Mesenchymal stem cell (in vitro differentiated cells and primary cell): ENCODE data around the gene SETX.

ENCODE experiments used
- DNase-seq: peaks from one replicate; pipeline ENCODE4 v3.0.0-alpha.2; 2013
- H2AFZ ChIP-seq: one replicate; pipeline ENCODE4 v1.6.1; 2013; ENCODE audit warnings: low read depth, mild to moderate bottlenecking, control low read depth, inconsistent platforms, low read length, moderate library complexity
- H2AK5ac ChIP-seq: 2 replicates; pipeline ENCODE4 v1.6.1; 2013; ENCODE audit warnings: low read length, moderate library complexity, mild to moderate bottlenecking, inconsistent platforms; ENCODE audit not compliant: severe bottlenecking
- H2BK120ac ChIP-seq: one replicate; pipeline ENCODE4 v1.6.1; 2013; ENCODE audit warnings: low read depth, mild to moderate bottlenecking, inconsistent platforms, low read length, moderate library complexity
- H2BK12ac ChIP-seq, 2 experiments: one replicate each; pipeline ENCODE4 v1.6.1; 2013; ENCODE audit warnings: inconsistent platforms in 2 of 2, low read length in 2 of 2, mild to moderate bottlenecking in 2 of 2, moderate library complexity in 2 of 2, control low read depth in 1 of 2
- H2BK15ac ChIP-seq: one replicate; pipeline ENCODE4 v1.6.1; 2013; ENCODE audit warnings: mild to moderate bottlenecking, low read depth, inconsistent platforms; ENCODE audit not compliant: poor library complexity, severe bottlenecking
- H2BK5ac ChIP-seq: 2 replicates; pipeline ENCODE4 v1.6.1; 2013; ENCODE audit warnings: low read depth, mild to moderate bottlenecking, low read length, control low read depth, inconsistent platforms; ENCODE audit not compliant: poor library complexity, severe bottlenecking
- H3K14ac ChIP-seq, 2 experiments: one replicate each; pipeline ENCODE4 v1.6.1; 2013; ENCODE audit warnings: inconsistent platforms in 2 of 2, low read length in 2 of 2, control low read depth in 1 of 2, mild to moderate bottlenecking in 1 of 2, moderate library complexity in 1 of 2
- H3K18ac ChIP-seq, 2 experiments: one replicate each; pipeline ENCODE4 v1.6.1; 2013; ENCODE audit warnings: inconsistent platforms in 2 of 2, low read length in 2 of 2, control low read depth in 1 of 2, low read depth in 1 of 2, mild to moderate bottlenecking in 1 of 2
- H3K23ac ChIP-seq, 2 experiments: one replicate each; pipeline ENCODE4 v1.6.1; 2013; ENCODE audit warnings: inconsistent platforms in 2 of 2, low read length in 2 of 2, mild to moderate bottlenecking in 2 of 2, moderate library complexity in 2 of 2, control low read depth in 1 of 2
- H3K27ac ChIP-seq: 2 replicates; pipeline ENCODE4 v1.5.1; 2013; ENCODE audit warnings: mild to moderate bottlenecking, moderate library complexity, low read length, control low read depth, inconsistent platforms; ENCODE audit not compliant: poor library complexity, severe bottlenecking
- H3K27me3 ChIP-seq, 2 experiments: 2 replicates each; pipeline versions ENCODE4 v1.6.1 to v1.7.0; 2013; ENCODE audit warnings: low read length in 2 of 2, mild to moderate bottlenecking in 2 of 2, moderate library complexity in 2 of 2, control low read depth in 1 of 2, inconsistent platforms in 1 of 2; ENCODE audit not compliant: control insufficient read depth in 1 of 2, insufficient read depth in 1 of 2
- H3K36me3 ChIP-seq, 2 experiments: 2 replicates each; pipeline versions ENCODE4 v1.6.1 to v1.7.0; 2013; ENCODE audit warnings: low read length in 2 of 2, control low read depth in 1 of 2, inconsistent platforms in 1 of 2, low read depth in 1 of 2, mild to moderate bottlenecking in 1 of 2; ENCODE audit not compliant: insufficient read depth in 2 of 2, control insufficient read depth in 1 of 2
- H3K4ac ChIP-seq, 2 experiments: one replicate each; pipeline ENCODE4 v1.6.1; 2013; ENCODE audit warnings: inconsistent platforms in 2 of 2, low read length in 2 of 2, mild to moderate bottlenecking in 2 of 2, moderate library complexity in 2 of 2, control low read depth in 1 of 2, low read depth in 1 of 2
- H3K4me1 ChIP-seq: 2 replicates; pipeline ENCODE4 v1.6.1; 2013; ENCODE audit warnings: low read depth, low read length, control low read depth; ENCODE audit not compliant: control insufficient read depth, insufficient read depth
- H3K4me2 ChIP-seq: 2 replicates; pipeline ENCODE4 v1.6.1; 2013; ENCODE audit warnings: low read length, mild to moderate bottlenecking, inconsistent platforms; ENCODE audit not compliant: poor library complexity, severe bottlenecking
- H3K4me3 ChIP-seq, 2 experiments: 2 replicates each; pipeline versions ENCODE4 v1.5.1 to v1.7.0; 2013; ENCODE audit warnings: low read length in 2 of 2, mild to moderate bottlenecking in 2 of 2, control low read depth in 1 of 2, low read depth in 1 of 2; ENCODE audit not compliant: insufficient read depth in 1 of 2
- H3K79me1 ChIP-seq: replicated peaks from 2 replicates; pipeline ENCODE4 v1.6.1; 2013; ENCODE audit warnings: mild to moderate bottlenecking, control low read depth, low read length, inconsistent platforms; ENCODE audit not compliant: poor library complexity, severe bottlenecking
- H3K9ac ChIP-seq: 2 replicates; pipeline ENCODE4 v1.7.0; 2013; ENCODE audit warnings: mild to moderate bottlenecking, low read length, moderate library complexity
- H3K9me3 ChIP-seq: 2 replicates; pipeline ENCODE4 v1.7.0; 2013; ENCODE audit warnings: mild to moderate bottlenecking, low read length; ENCODE audit not compliant: control insufficient read depth
- H4K8ac ChIP-seq: one replicate; pipeline ENCODE4 v1.6.1; 2013; ENCODE audit warnings: inconsistent platforms, mild to moderate bottlenecking, low read length, moderate library complexity
- H4K91ac ChIP-seq: one replicate; pipeline ENCODE4 v1.6.1; 2013; ENCODE audit warnings: mild to moderate bottlenecking, low read length, inconsistent platforms
- WGBS: methylation state at CpG from one replicate; pipeline ENCODE4 v1.1.7; 2013; ENCODE audit warnings: mixed read lengths; 5-methylcytosine and 5-hydroxymethylcytosine counted together

Gene SETX

GRCh38 chr9:132237481-132237880, 117.3 kb downstream of the SETX start:
- Histone ChIP-seq H3K4ac (no peak overlapping the region), H2AK5ac (no peak overlapping the region), H3K23ac (no peak overlapping the region), H3K9me3 (no peaks in the 10 kb centered on the region), H2BK5ac (no peak overlapping the region), H3K4me2 (no peak overlapping the region), H3K79me1 (no peaks in the 10 kb centered on the region), H3K36me3 (no peaks in the 10 kb centered on the region), H2BK15ac (no peak overlapping the region), H4K91ac (no peak overlapping the region), H4K8ac (no peak overlapping the region), H2BK12ac (no peak overlapping the region), H3K4me3 (no peak overlapping the region), H2AFZ (no peak overlapping the region), H3K4me1 (peaks cover 26% of the 10 kb centered on the region), H3K14ac (no peak overlapping the region), H3K27me3 (peaks cover 51 to 89% of the 10 kb centered on the region in 2 experiments), H3K18ac (no peak overlapping the region), H2BK120ac (no peak overlapping the region), H3K9ac (no peak overlapping the region), H3K27ac (no peak overlapping the region)
- WGBS = 78% methylated on average over 8 of the region's 9 CpGs
- DNase-seq = no peak

GRCh38 chr9:132236662-132237311, 118.0 kb downstream of the SETX start:
- H3K4me2 ChIP-seq = no peak overlapping the region
- no peak overlapping the region for H2BK12ac ChIP-seq
- no peak overlapping the region for H3K18ac ChIP-seq
- H2BK15ac ChIP-seq = no peak overlapping the region
- peaks cover 22% of the 10 kb centered on the region for H3K4me1 ChIP-seq
- H3K23ac ChIP-seq = no peak overlapping the region
- no peak overlapping the region for H2AK5ac ChIP-seq
- no peak overlapping the region for H4K8ac ChIP-seq
- H3K36me3 ChIP-seq = no peaks in the 10 kb centered on the region
- no peak overlapping the region for H2AFZ ChIP-seq
- DNase-seq = no peak
- H2BK120ac ChIP-seq = no peak overlapping the region
- peaks cover 58 to 92% of the 10 kb centered on the region in 2 experiments for H3K27me3 ChIP-seq
- no peak overlapping the region for H4K91ac ChIP-seq
- no peak overlapping the region for H3K9ac ChIP-seq
- H3K9me3 ChIP-seq = no peaks in the 10 kb centered on the region
- no peak overlapping the region for H3K14ac ChIP-seq
- no peak overlapping the region for H3K27ac ChIP-seq
- H3K79me1 ChIP-seq = no peaks in the 10 kb centered on the region
- H3K4ac ChIP-seq = no peak overlapping the region
- no peak overlapping the region for H2BK5ac ChIP-seq
- 65% methylated on average over 18 of the region's 18 CpGs for WGBS
- no peak overlapping the region for H3K4me3 ChIP-seq

GRCh38 chr9:132235894-132236661, 118.7 kb downstream of the SETX start:
- peaks cover 65 to 93% of the 10 kb centered on the region in 2 experiments for H3K27me3 ChIP-seq
- H3K18ac ChIP-seq = no peak overlapping the region
- H3K4me3 ChIP-seq = no peak overlapping the region
- no peaks in the 10 kb centered on the region for H3K9me3 ChIP-seq
- no peak overlapping the region for H4K8ac ChIP-seq
- H3K27ac ChIP-seq = no peak overlapping the region
- no peak overlapping the region for H3K4ac ChIP-seq
- H3K4me1 ChIP-seq = peaks cover 15% of the 10 kb centered on the region
- WGBS = 45% methylated on average over 17 of the region's 19 CpGs
- no peak overlapping the region for H2BK12ac ChIP-seq
- no peak overlapping the region for H2AK5ac ChIP-seq
- no peak overlapping the region for H2BK120ac ChIP-seq
- H4K91ac ChIP-seq = no peak overlapping the region
- H3K36me3 ChIP-seq = no peaks in the 10 kb centered on the region
- no peak overlapping the region for H3K23ac ChIP-seq
- H2AFZ ChIP-seq = no peak overlapping the region
- no peak overlapping the region for H2BK5ac ChIP-seq
- no peak overlapping the region for H3K9ac ChIP-seq
- H3K14ac ChIP-seq = no peak overlapping the region
- no peak overlapping the region for H3K4me2 ChIP-seq
- H2BK15ac ChIP-seq = no peak overlapping the region
- peak; percentile 61 for DNase-seq
- H3K79me1 ChIP-seq = no peaks in the 10 kb centered on the region

GRCh38 chr9:132235125-132235524, 119.7 kb downstream of the SETX start:
- no peak overlapping the region for H3K4me2 ChIP-seq

More at GRCh38 chr9:132235125-132235524, 119.7 kb downstream of the SETX start:
- Histone ChIP-seq H3K4me3 (no peak overlapping the region), H3K14ac (no peak overlapping the region), H2AK5ac (no peak overlapping the region), H3K79me1 (no peaks in the 10 kb centered on the region), H3K4ac (no peak overlapping the region), H2BK5ac (no peak overlapping the region), H3K36me3 (no peaks in the 10 kb centered on the region), H2BK12ac (no peak overlapping the region), H4K8ac (no peak overlapping the region), H3K9ac (no peak overlapping the region), H2BK120ac (no peak overlapping the region), H3K27me3 (peaks cover 67 to 92% of the 10 kb centered on the region in 2 experiments), H3K27ac (no peak overlapping the region), H3K23ac (no peak overlapping the region), H2AFZ (no peak overlapping the region), H3K18ac (no peak overlapping the region), H4K91ac (no peak overlapping the region), H2BK15ac (no peak overlapping the region), H3K9me3 (no peaks in the 10 kb centered on the region), H3K4me1 (peaks cover 8% of the 10 kb centered on the region)
- WGBS = 83% methylated on average over 9 of the region's 9 CpGs
- no peak for DNase-seq
